Peyer's patch (tissue), 4 donors: ENCODE measurements around the gene PTGER2.

Experiments
- POLR2A ChIP-seq, 2 donors: fragments of 450-650 bp; IDR thresholded peaks; one replicate each; pipeline ENCODE4 v1.5.1; 2017; ENCODE audit warnings: antibody characterized with exemption in 2 of 2, mild to moderate bottlenecking in 2 of 2, moderate library complexity in 2 of 2
- TF ChIP-seq, protein P1 (sequence below), 6 experiments: fragments of 450-650 bp in 4 of 6; fragments of 200-600 bp in 2 of 6; sonication (generic) in 1 of 6; IDR thresholded peaks; one replicate each; pipeline ENCODE4 v1.5.1; 2017 to 2019; ENCODE audit warnings: antibody characterized with exemption in 6 of 6, mild to moderate bottlenecking in 3 of 6, moderate library complexity in 1 of 6

DNA sequence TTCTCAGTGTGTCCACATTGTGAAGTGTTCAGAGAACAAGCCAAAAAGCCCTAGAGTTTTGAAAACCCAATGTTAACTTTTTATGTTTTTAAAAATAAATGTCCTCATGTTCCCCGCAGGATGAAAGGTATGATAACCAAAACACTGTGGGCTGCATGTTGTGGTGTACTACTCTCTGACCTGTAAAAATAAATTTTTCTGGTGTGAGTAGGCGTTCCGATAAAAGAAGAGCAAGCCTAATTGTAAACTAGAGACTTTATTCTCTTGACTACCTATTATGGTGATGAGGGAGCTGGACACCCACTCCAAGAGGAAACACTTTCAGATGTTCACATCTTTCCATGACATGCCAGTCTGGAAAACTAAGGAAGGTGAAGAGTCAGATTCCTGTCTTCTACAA, 18.2 kb downstream of the PTGER2 start:
- TF ChIP-seq, protein P1, sequence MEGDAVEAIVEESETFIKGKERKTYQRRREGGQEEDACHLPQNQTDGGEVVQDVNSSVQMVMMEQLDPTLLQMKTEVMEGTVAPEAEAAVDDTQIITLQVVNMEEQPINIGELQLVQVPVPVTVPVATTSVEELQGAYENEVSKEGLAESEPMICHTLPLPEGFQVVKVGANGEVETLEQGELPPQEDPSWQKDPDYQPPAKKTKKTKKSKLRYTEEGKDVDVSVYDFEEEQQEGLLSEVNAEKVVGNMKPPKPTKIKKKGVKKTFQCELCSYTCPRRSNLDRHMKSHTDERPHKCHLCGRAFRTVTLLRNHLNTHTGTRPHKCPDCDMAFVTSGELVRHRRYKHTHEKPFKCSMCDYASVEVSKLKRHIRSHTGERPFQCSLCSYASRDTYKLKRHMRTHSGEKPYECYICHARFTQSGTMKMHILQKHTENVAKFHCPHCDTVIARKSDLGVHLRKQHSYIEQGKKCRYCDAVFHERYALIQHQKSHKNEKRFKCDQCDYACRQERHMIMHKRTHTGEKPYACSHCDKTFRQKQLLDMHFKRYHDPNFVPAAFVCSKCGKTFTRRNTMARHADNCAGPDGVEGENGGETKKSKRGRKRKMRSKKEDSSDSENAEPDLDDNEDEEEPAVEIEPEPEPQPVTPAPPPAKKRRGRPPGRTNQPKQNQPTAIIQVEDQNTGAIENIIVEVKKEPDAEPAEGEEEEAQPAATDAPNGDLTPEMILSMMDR (IDR thresholded peaks at IDR 0.05), result no peak
- TF ChIP-seq POLR2A (IDR thresholded peaks at IDR 0.05), result no peak
